OCI-LY3 (cell line): ENCODE results near the gene CNGA2.

Experiments used
- EZH2phosphoT487 ChIP-seq: fragments of 200-600 bp; shearing (Covaris generic); IDR thresholded peaks from 2 replicates; pipeline ENCODE4 v1.6.1; 2018; ENCODE audit warnings: antibody characterized with exemption, mixed run types, low read depth
- TF ChIP-seq, protein P1 (sequence below): fragments of 200-600, 300-600 bp; sonication (generic); IDR thresholded peaks from 2 replicates; pipeline ENCODE4 v1.5.1; 2014; ENCODE audit warnings: antibody characterized with exemption, low read length, low read depth

DNA sequence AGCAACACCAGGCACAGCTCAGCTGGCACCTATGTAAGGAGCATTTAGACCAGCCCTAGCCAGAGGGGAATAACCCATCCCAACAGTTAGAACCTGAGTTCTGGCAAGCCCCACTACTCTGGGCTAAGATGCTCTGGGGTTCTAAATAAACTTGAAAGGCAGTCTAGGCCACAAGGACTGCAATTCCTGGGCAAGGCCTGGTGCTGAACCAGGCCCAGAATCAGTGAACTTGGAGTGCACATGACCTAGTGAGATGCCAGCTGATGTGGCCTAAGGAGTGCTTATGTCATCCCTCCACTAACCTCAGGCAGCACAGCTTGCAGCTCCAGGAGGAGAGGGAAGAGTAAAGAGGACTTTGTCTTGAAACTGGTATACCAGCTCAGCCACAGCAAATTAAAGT lies 46.9 kb upstream of the CNGA2 start:
- TF ChIP-seq, protein P1, sequence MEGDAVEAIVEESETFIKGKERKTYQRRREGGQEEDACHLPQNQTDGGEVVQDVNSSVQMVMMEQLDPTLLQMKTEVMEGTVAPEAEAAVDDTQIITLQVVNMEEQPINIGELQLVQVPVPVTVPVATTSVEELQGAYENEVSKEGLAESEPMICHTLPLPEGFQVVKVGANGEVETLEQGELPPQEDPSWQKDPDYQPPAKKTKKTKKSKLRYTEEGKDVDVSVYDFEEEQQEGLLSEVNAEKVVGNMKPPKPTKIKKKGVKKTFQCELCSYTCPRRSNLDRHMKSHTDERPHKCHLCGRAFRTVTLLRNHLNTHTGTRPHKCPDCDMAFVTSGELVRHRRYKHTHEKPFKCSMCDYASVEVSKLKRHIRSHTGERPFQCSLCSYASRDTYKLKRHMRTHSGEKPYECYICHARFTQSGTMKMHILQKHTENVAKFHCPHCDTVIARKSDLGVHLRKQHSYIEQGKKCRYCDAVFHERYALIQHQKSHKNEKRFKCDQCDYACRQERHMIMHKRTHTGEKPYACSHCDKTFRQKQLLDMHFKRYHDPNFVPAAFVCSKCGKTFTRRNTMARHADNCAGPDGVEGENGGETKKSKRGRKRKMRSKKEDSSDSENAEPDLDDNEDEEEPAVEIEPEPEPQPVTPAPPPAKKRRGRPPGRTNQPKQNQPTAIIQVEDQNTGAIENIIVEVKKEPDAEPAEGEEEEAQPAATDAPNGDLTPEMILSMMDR, result no peak
- no peak for TF ChIP-seq EZH2phosphoT487
